ENCODE data around the gene HCFC1R1.

Gene HCFC1R1

GRCh38 chr16:3000540-3000939, 23.2 kb downstream of the HCFC1R1 start:
- TF ChIP-seq POLR2A (IDR thresholded peaks at IDR 0.05; ENCODE audit: low read depth, low read length) (no peak), TAF1 (IDR thresholded peaks at IDR 0.05; ENCODE audit: borderline replicate concordance, low read depth, low read length) (no peak), POLR2AphosphoS5 (IDR thresholded peaks at IDR 0.05; ENCODE audit: low read depth, low read length) (no peak)
- DNase-seq (ENCODE audit: insufficient read length): no peak
- FAIRE-seq: no peak

GRCh38 chr16:2999929-3000328, 23.8 kb downstream of the HCFC1R1 start:
- FAIRE-seq: no peak
- DNase-seq (ENCODE audit: insufficient read length): no peak
- no peak for TF ChIP-seq POLR2A (IDR thresholded peaks at IDR 0.05; ENCODE audit: low read depth, low read length)
- no peak for TF ChIP-seq TAF1 (IDR thresholded peaks at IDR 0.05; ENCODE audit: borderline replicate concordance, low read depth, low read length)
- TF ChIP-seq POLR2AphosphoS5 (IDR thresholded peaks at IDR 0.05; ENCODE audit: low read depth, low read length): no peak

GRCh38 chr16:2996298-2996697, 27.4 kb downstream of the HCFC1R1 start:
- no peak for TF ChIP-seq TAF1 (IDR thresholded peaks at IDR 0.05; ENCODE audit: borderline replicate concordance, low read depth, low read length)
- TF ChIP-seq POLR2AphosphoS5 (IDR thresholded peaks at IDR 0.05; ENCODE audit: low read depth, low read length): no peak
- TF ChIP-seq POLR2A (IDR thresholded peaks at IDR 0.05; ENCODE audit: low read depth, low read length): no peak
- DNase-seq (ENCODE audit: insufficient read length) (no peak), FAIRE-seq (no peak)

GRCh38 chr16:2992383-2993081, 31.2 kb downstream of the HCFC1R1 start:
- TF ChIP-seq POLR2AphosphoS5 (IDR thresholded peaks at IDR 0.05; ENCODE audit: low read depth, low read length) (no peak), TAF1 (IDR thresholded peaks at IDR 0.05; ENCODE audit: borderline replicate concordance, low read depth, low read length) (no peak), POLR2A (IDR thresholded peaks at IDR 0.05; ENCODE audit: low read depth, low read length) (no peak)
- DNase-seq (ENCODE audit: insufficient read length) (no peak), FAIRE-seq (no peak)

- no peak for TF ChIP-seq POLR2AphosphoS5 (IDR thresholded peaks at IDR 0.05; ENCODE audit: low read depth, low read length)
- DNase-seq (ENCODE audit: insufficient read length): no peak
- FAIRE-seq: no peak
Measured at GRCh38 chr16:2991566-2992261, 32.0 kb downstream of the HCFC1R1 start.

- DNase-seq (ENCODE audit: insufficient read length): no peak
- TF ChIP-seq TAF1 (IDR thresholded peaks at IDR 0.05; ENCODE audit: borderline replicate concordance, low read depth, low read length) (no peak), POLR2A (IDR thresholded peaks at IDR 0.05; ENCODE audit: low read depth, low read length) (no peak), POLR2AphosphoS5 (IDR thresholded peaks at IDR 0.05; ENCODE audit: low read depth, low read length) (no peak)
- FAIRE-seq: no peak
Measured at GRCh38 chr16:2990891-2991290, 32.9 kb downstream of the HCFC1R1 start.

GRCh38 chr16:2988590-2989099, 35.1 kb downstream of the HCFC1R1 start:
- FAIRE-seq: no peak
- no peak for TF ChIP-seq POLR2A (IDR thresholded peaks at IDR 0.05; ENCODE audit: low read depth, low read length)
- no peak for DNase-seq (ENCODE audit: insufficient read length)

- no peak for TF ChIP-seq POLR2AphosphoS5 (IDR thresholded peaks at IDR 0.05; ENCODE audit: low read depth, low read length)
- TF ChIP-seq POLR2A (IDR thresholded peaks at IDR 0.05; ENCODE audit: low read depth, low read length): no peak
- TF ChIP-seq TAF1 (IDR thresholded peaks at IDR 0.05; ENCODE audit: borderline replicate concordance, low read depth, low read length): no peak
- DNase-seq (ENCODE audit: insufficient read length) (no peak), FAIRE-seq (no peak)
Measured at GRCh38 chr16:2987833-2988232, 35.9 kb downstream of the HCFC1R1 start.

- DNase-seq (ENCODE audit: insufficient read length) (no peak), FAIRE-seq (no peak)
- TF ChIP-seq POLR2AphosphoS5 (IDR thresholded peaks at IDR 0.05; ENCODE audit: low read depth, low read length): no peak
- no peak for TF ChIP-seq TAF1 (IDR thresholded peaks at IDR 0.05; ENCODE audit: borderline replicate concordance, low read depth, low read length)
- no peak for TF ChIP-seq POLR2A (IDR thresholded peaks at IDR 0.05; ENCODE audit: low read depth, low read length)
Measured at GRCh38 chr16:2987286-2987685, 36.5 kb downstream of the HCFC1R1 start.

- FAIRE-seq (no peak), DNase-seq (ENCODE audit: insufficient read length) (no peak)
- TF ChIP-seq POLR2A (IDR thresholded peaks at IDR 0.05; ENCODE audit: low read depth, low read length) (no peak), TAF1 (IDR thresholded peaks at IDR 0.05; ENCODE audit: borderline replicate concordance, low read depth, low read length) (no peak), POLR2AphosphoS5 (IDR thresholded peaks at IDR 0.05; ENCODE audit: low read depth, low read length) (no peak)
Measured at GRCh38 chr16:2986623-2987188, 37.0 kb downstream of the HCFC1R1 start.

- DNase-seq (ENCODE audit: insufficient read length): no peak
- TF ChIP-seq POLR2AphosphoS5 (IDR thresholded peaks at IDR 0.05; ENCODE audit: low read depth, low read length) (no peak), TAF1 (IDR thresholded peaks at IDR 0.05; ENCODE audit: borderline replicate concordance, low read depth, low read length) (no peak), POLR2A (IDR thresholded peaks at IDR 0.05; ENCODE audit: low read depth, low read length) (no peak)
- no peak for FAIRE-seq
Measured at GRCh38 chr16:2985893-2986355, 37.8 kb downstream of the HCFC1R1 start.

- DNase-seq (ENCODE audit: insufficient read length): no peak
- FAIRE-seq: no peak
- TF ChIP-seq POLR2A (IDR thresholded peaks at IDR 0.05; ENCODE audit: low read depth, low read length) (no peak), POLR2AphosphoS5 (IDR thresholded peaks at IDR 0.05; ENCODE audit: low read depth, low read length) (no peak), TAF1 (IDR thresholded peaks at IDR 0.05; ENCODE audit: borderline replicate concordance, low read depth, low read length) (no peak)
Measured at GRCh38 chr16:2985462-2985861, 38.3 kb downstream of the HCFC1R1 start.

Data from GM12892 (cell line).